T-helper 22 cell (primary cell): ENCODE measurements around the gene EXO1.

Source experiments
- DNase-seq: peaks from one replicate; pipeline ENCODE4 v3.0.0-alpha.2; 2020; ENCODE audit warnings: low read depth

The EXO1 gene

GRCh38 chr1:241891296-241891695 is 43.3 kb downstream of the EXO1 start:
- DNase-seq: no peak

- no peak for DNase-seq
Measured at GRCh38 chr1:241894016-241894415, 46.0 kb downstream of the EXO1 start.

- DNase-seq: no peak
Measured at GRCh38 chr1:241895013-241895412, 47.0 kb downstream of the EXO1 start.

GRCh38 chr1:241896670-241896962 is 48.6 kb downstream of the EXO1 start:
- DNase-seq: no peak

GRCh38 chr1:241899210-241899609 is 51.2 kb downstream of the EXO1 start:
- DNase-seq: no peak

GRCh38 chr1:241900381-241900780 is 52.4 kb downstream of the EXO1 start:
- DNase-seq: no peak

- DNase-seq: no peak
Measured at GRCh38 chr1:241902391-241903065, 54.5 kb downstream of the EXO1 start.

- DNase-seq: no peak
Measured at GRCh38 chr1:241916196-241916595, 68.2 kb downstream of the EXO1 start.

GRCh38 chr1:241917487-241917886 is 69.5 kb downstream of the EXO1 start:
- DNase-seq: no peak

- DNase-seq: no peak
Measured at GRCh38 chr1:241918879-241919278, 70.9 kb downstream of the EXO1 start.

GRCh38 chr1:241924080-241924808 is 76.2 kb downstream of the EXO1 start:
- no peak for DNase-seq

GRCh38 chr1:241926141-241926540 is 78.1 kb downstream of the EXO1 start:
- no peak for DNase-seq

GRCh38 chr1:241927321-241927720 is 79.3 kb downstream of the EXO1 start:
- no peak for DNase-seq

- no peak for DNase-seq
Measured at GRCh38 chr1:241932845-241933244, 84.8 kb downstream of the EXO1 start.

- no peak for DNase-seq
Measured at GRCh38 chr1:241934201-241934848, 86.3 kb downstream of the EXO1 start.

- DNase-seq: no peak
Measured at GRCh38 chr1:241934866-241935265, 86.9 kb downstream of the EXO1 start.
